PC-3 (cell line): ENCODE measurements around the gene PRTFDC1. TPM values are rescaled to one million over a fixed set of nuclear protein-coding genes. Genes with fewer than 3 reads are reported as not detected.
A peak's percentile ranks its signal among the peaks of the same experiment; 100 is the strongest.

ENCODE experiments used
- ATAC-seq: fragments of 200-7000 bp; cut with Tn5 transposase; 2 replicates; pipeline ENCODE4 v1.9.1; 2020; ENCODE audit warnings: mild to moderate bottlenecking, moderate library complexity
- BruUV-seq: library from RNA; stranded (reverse); fragments of 400-500 nt; replicated peaks from 2 replicates; lab custom pipeline; 2021; lab: Mats Ljungman, UMichigan
- CTCF ChIA-PET: fragments of 300-600 bp; sonication (Branson Sonifier 250); formaldehyde crosslinking; loops from one replicate; lab custom pipeline; 2022; ENCODE audit warnings: antibody characterized with exemption; lab: Charles Lee
- POLR2A ChIA-PET: fragments of 300-600 bp; sonication (Branson Sonifier 250); formaldehyde crosslinking; loops from one replicate; lab custom pipeline; 2022; ENCODE audit warnings: antibody characterized with exemption; ENCODE audit not compliant: unreplicated experiment; lab: Charles Lee
- DNase-seq: peaks from one replicate; pipeline ENCODE4 v3.0.0-alpha.2; 2015
- H2AFZ ChIP-seq: fragments of 300-600 bp; sonication (generic); 2 replicates; pipeline ENCODE4 v1.6.0; 2016; ENCODE audit warnings: antibody characterized with exemption, low read length
- H3F3A ChIP-seq: fragments of 300-600 bp; sonication (generic); one replicate; pipeline ENCODE4 v1.6.0; 2017; ENCODE audit warnings: antibody characterized with exemption, low read length, control low read depth, mild to moderate bottlenecking; ENCODE audit not compliant: unreplicated experiment
- H3K27ac ChIP-seq: fragments of 300-600 bp; sonication (generic); 2 replicates; pipeline ENCODE4 v1.5.1; 2016; ENCODE audit warnings: mild to moderate bottlenecking, low read length
- H3K27me3 ChIP-seq: fragments of 300-600 bp; sonication (generic); 2 replicates; pipeline ENCODE4 v1.6.1; 2016; ENCODE audit warnings: low read length, mixed read lengths
- H3K36me3 ChIP-seq: fragments of 300-600 bp; sonication (generic); 2 replicates; pipeline ENCODE4 v1.6.1; 2016; ENCODE audit warnings: low read depth, mixed run types, low read length, mixed read lengths
- H3K4me1 ChIP-seq: fragments of 300-600 bp; sonication (generic); 2 replicates; pipeline ENCODE4 v1.5.1; 2016; ENCODE audit warnings: low read length; ENCODE audit not compliant: insufficient read depth
- H3K4me2 ChIP-seq: fragments of 300-600 bp; sonication (generic); 2 replicates; pipeline ENCODE4 v1.6.0; 2016; ENCODE audit warnings: low read length
- H3K4me3 ChIP-seq: fragments of 300-600 bp; sonication (generic); 2 replicates; pipeline ENCODE4 v1.5.1; 2016; ENCODE audit warnings: mild to moderate bottlenecking, low read length, mixed read lengths
- H3K79me2 ChIP-seq: fragments of 300-600 bp; sonication (generic); 2 replicates; pipeline ENCODE4 v1.6.1; 2017; ENCODE audit warnings: low read length, mixed read lengths
- H3K9ac ChIP-seq: fragments of 300-600 bp; sonication (generic); 2 replicates; pipeline ENCODE4 v1.6.0; 2016; ENCODE audit warnings: mild to moderate bottlenecking, low read length
- H3K9me2 ChIP-seq: fragments of 300-600 bp; sonication (generic); replicated peaks from 2 replicates; pipeline ENCODE4 v1.6.1; 2016; ENCODE audit warnings: mixed run types, low read length, mixed read lengths
- H3K9me3 ChIP-seq: fragments of 300-600 bp; sonication (generic); 2 replicates; pipeline ENCODE4 v1.6.1; 2016; ENCODE audit warnings: low read length, mixed read lengths
- H4K20me1 ChIP-seq: fragments of 300-600 bp; sonication (generic); 2 replicates; pipeline ENCODE4 v1.6.1; 2016; ENCODE audit warnings: low read length, mixed read lengths
- EZH2 ChIP-seq: fragments of 300-600 bp; sonication (generic); IDR thresholded peaks from one replicate; pipeline ENCODE4 v1.6.1; 2017; ENCODE audit warnings: antibody characterized with exemption, mild to moderate bottlenecking, low read length; ENCODE audit not compliant: unreplicated experiment
- EZH2phosphoT487 ChIP-seq: fragments of 300-600 bp; sonication (generic); IDR thresholded peaks from 2 replicates; pipeline ENCODE4 v1.6.1; 2018; ENCODE audit warnings: mild to moderate bottlenecking, antibody characterized with exemption, low read length, borderline replicate concordance
- intact Hi-C: fragments of 100-400 bp; cut with micrococcal nuclease; formaldehyde crosslinking; loops from 2 replicates; pipeline ENCODE4 v1.9.0; 2023
- total RNA-seq: library from RNA; depleted of rRNA; stranded (reverse); fragments of >200 nt; gene quantifications from 2 replicates; pipeline ENCODE4 v1.2.3, GENCODE V29; 2014
- TF ChIP-seq, protein P1 (sequence below): fragments of 300-600 bp; sonication (generic); conservative IDR thresholded peaks from 2 replicates; pipeline ENCODE4 v1.5.1; 2017; ENCODE audit warnings: antibody characterized with exemption, low read depth, mild to moderate bottlenecking, low read length

The PRTFDC1 gene
- total RNA-seq, 1 experiment from 2014 or later = 10.2 TPM

DNA sequence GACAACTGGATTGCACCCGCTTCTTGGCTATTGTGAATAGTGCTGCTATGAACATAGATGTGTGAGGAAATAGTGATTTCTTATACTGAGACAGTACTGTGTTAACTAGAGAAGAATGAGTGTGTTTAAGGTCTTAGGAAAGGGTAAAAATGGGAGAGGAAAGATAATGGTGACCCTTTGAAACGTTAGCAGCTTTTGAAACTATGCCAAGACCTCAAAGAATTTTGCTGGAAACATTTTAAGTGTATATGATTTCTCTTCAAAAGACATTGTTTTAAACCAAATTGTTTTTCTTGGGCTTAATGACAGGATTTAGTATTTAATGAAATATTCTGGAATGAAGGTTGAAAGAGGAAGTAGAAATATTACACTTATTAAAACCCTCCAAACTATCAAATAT lies 127.9 kb downstream of the PRTFDC1 start:
- Histone ChIP-seq H4K20me1 (no peaks in the 10 kb centered on the region), H3K79me2 (no peaks in the 10 kb centered on the region), H3K4me2 (no peak overlapping the region), H2AFZ (no peak overlapping the region), H3K4me1 (peaks cover 52% of the 10 kb centered on the region), H3K27ac (peak overlapping the region; percentile 57), H3K27me3 (no peaks in the 10 kb centered on the region), H3K9ac (no peak overlapping the region), H3K9me3 (no peaks in the 10 kb centered on the region), H3F3A (no peaks in the 10 kb centered on the region), H3K4me3 (no peak overlapping the region), H3K36me3 (no peaks in the 10 kb centered on the region), H3K9me2 (no peaks in the 10 kb centered on the region)
- DNase-seq (no peak), ATAC-seq (no peak)
- ChIA-PET POLR2A (no interaction called here), CTCF (no interaction called here)
- intact Hi-C loops = no loop called here
- TF ChIP-seq EZH2phosphoT487 (no peak), EZH2 (no peak)
- TF ChIP-seq, protein P1, sequence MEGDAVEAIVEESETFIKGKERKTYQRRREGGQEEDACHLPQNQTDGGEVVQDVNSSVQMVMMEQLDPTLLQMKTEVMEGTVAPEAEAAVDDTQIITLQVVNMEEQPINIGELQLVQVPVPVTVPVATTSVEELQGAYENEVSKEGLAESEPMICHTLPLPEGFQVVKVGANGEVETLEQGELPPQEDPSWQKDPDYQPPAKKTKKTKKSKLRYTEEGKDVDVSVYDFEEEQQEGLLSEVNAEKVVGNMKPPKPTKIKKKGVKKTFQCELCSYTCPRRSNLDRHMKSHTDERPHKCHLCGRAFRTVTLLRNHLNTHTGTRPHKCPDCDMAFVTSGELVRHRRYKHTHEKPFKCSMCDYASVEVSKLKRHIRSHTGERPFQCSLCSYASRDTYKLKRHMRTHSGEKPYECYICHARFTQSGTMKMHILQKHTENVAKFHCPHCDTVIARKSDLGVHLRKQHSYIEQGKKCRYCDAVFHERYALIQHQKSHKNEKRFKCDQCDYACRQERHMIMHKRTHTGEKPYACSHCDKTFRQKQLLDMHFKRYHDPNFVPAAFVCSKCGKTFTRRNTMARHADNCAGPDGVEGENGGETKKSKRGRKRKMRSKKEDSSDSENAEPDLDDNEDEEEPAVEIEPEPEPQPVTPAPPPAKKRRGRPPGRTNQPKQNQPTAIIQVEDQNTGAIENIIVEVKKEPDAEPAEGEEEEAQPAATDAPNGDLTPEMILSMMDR = no peak
- BruUV-seq = no TSS peak

DNA sequence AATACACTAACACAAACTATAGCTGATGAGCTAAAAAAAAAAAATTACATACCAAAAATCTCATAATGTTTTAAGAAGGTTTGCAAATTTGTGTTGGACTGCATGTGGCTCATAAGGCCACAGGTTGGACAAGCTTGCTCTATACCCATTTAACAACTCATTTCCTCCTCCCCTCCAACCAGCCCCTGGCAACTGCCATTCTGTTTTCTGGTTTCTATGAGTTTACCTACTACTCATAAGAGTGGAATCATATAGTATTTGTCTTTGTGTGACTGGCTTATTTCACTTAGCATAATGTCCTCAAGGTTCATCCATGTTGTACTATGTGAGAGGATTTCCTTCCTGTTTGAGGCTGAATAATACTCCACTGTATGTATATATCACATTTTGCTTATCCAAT lies 128.3 kb downstream of the PRTFDC1 start:
- POLR2A ChIA-PET = interaction anchor here (0.6 kb wide), 1 partner anchor 99 kb away, joined by 4 read pairs; no protein-coding TSS in a partner anchor
- DNase-seq (peak; percentile 78), ATAC-seq (peak; percentile 35; the same call in 1 of the 2 replicates)
- H3K4me1 ChIP-seq = peaks cover 53% of the 10 kb centered on the region
- no peaks in the 10 kb centered on the region for H3K27me3 ChIP-seq
- H2AFZ ChIP-seq = no peak overlapping the region
- H3K27ac ChIP-seq = peak overlapping the region; percentile 57
- H3K36me3 ChIP-seq = no peaks in the 10 kb centered on the region
- no peaks in the 10 kb centered on the region for H4K20me1 ChIP-seq
- BruUV-seq = no TSS peak
- H3F3A ChIP-seq = no peaks in the 10 kb centered on the region
- no peak overlapping the region for H3K4me2 ChIP-seq
- intact Hi-C loops = no loop called here
- H3K9me3 ChIP-seq = no peaks in the 10 kb centered on the region
- no peaks in the 10 kb centered on the region for H3K79me2 ChIP-seq
- CTCF ChIA-PET = no interaction called here
- no peak for TF ChIP-seq EZH2
- TF ChIP-seq EZH2phosphoT487 = no peak
- TF ChIP-seq, protein P1 = no peak
- H3K9me2 ChIP-seq = no peaks in the 10 kb centered on the region
- no peak overlapping the region for H3K4me3 ChIP-seq
- H3K9ac ChIP-seq = no peak overlapping the region

DNA sequence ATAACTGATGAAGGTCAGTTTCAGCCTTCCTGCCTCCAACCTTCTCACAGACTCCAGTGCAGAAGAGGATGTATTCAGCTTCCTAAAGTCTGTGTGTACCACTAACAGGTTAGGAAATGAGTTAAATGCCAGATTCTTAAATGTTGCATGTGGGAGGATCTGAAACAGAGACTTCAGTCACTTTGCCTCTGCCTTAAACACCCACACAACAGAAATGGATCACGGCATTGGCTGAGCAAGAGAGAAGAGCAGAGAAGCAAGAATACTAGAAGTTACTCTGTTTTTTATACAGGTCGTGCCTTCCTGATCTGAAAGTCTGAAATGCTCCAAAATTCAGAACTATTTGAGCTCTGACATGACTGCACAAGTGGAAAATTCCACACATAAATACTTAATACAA lies 129.8 kb downstream of the PRTFDC1 start:
- Histone ChIP-seq H3K36me3 (no peaks in the 10 kb centered on the region), H2AFZ (no peak overlapping the region), H3K4me1 (peaks cover 53% of the 10 kb centered on the region), H3K27me3 (no peaks in the 10 kb centered on the region), H3K4me2 (no peak overlapping the region), H4K20me1 (no peaks in the 10 kb centered on the region), H3K9me3 (no peaks in the 10 kb centered on the region), H3F3A (no peaks in the 10 kb centered on the region), H3K79me2 (no peaks in the 10 kb centered on the region), H3K4me3 (no peak overlapping the region), H3K27ac (peak overlapping the region; percentile 68), H3K9ac (peak overlapping the region; percentile 10; the same call in 1 of the 2 replicates), H3K9me2 (no peaks in the 10 kb centered on the region)
- ChIA-PET CTCF (no interaction called here), POLR2A (no interaction called here)
- no TSS peak for BruUV-seq
- ATAC-seq = no peak
- TF ChIP-seq EZH2phosphoT487 = no peak
- TF ChIP-seq, protein P1 = no peak
- no peak for TF ChIP-seq EZH2
- intact Hi-C loops = no loop called here
- DNase-seq = no peak
